ENCODE results near the gene DLGAP5.

GRCh38 chr14:55105991-55106390 is 85.4 kb downstream of the DLGAP5 start:
- TF ChIP-seq RCOR1 (IDR thresholded peaks at IDR 0.05; ENCODE audit: insufficient replicate concordance, low read length): no peak
- TF ChIP-seq CTCF (conservative IDR thresholded peaks at IDR 0.05; ENCODE audit: low read depth, low read length): no peak
- no peak for TF ChIP-seq POLR2A (IDR thresholded peaks at IDR 0.05; ENCODE audit: low read depth, low read length)
- TF ChIP-seq MAZ (IDR thresholded peaks at IDR 0.05; ENCODE audit: borderline replicate concordance, low read depth, low read length): no peak
- TF ChIP-seq USF2 (IDR thresholded peaks at IDR 0.05; ENCODE audit: low read depth, low read length): no peak
- TF ChIP-seq MXI1 (IDR thresholded peaks at IDR 0.05; ENCODE audit: borderline replicate concordance, low read depth, low read length): no peak
- no peak for TF ChIP-seq FOS (IDR thresholded peaks at IDR 0.05; ENCODE audit: low read depth, low read length)
- no peak for TF ChIP-seq RFX5 (IDR thresholded peaks at IDR 0.05; ENCODE audit: low read depth, low read length)
- no peak for TF ChIP-seq RAD21 (IDR thresholded peaks at IDR 0.05; ENCODE audit: low read length)
- TF ChIP-seq BHLHE40 (IDR thresholded peaks at IDR 0.05; ENCODE audit: low read depth, low read length): no peak
